Caco-2 (cell line): ENCODE data around the gene PBX4. TPM values are rescaled to one million over a fixed set of nuclear protein-coding genes. Genes with fewer than 3 reads are reported as not detected.

Experiments used
- BruUV-seq: library from RNA; stranded (reverse); fragments of 400-500 nt; replicated peaks from 2 replicates; lab custom pipeline; 2021; lab: Mats Ljungman, UMichigan
- CTCF ChIA-PET: fragments of 300-600 bp; sonication (Branson Sonifier 250); formaldehyde crosslinking; loops from one replicate; lab custom pipeline; 2022; ENCODE audit warnings: antibody characterized with exemption; lab: Charles Lee
- POLR2A ChIA-PET: fragments of 300-600 bp; sonication (Branson Sonifier 250); formaldehyde crosslinking; loops from one replicate; lab custom pipeline; 2022; ENCODE audit warnings: antibody characterized with exemption; lab: Charles Lee
- DNase-seq, 2 experiments: peaks; one replicate each; pipeline versions ENCODE4 v3.0.0 to v3.0.0-alpha.2; 2020 to 2022
- H3K27me3 ChIP-seq: replicated peaks from 2 replicates; pipeline ENCODE4 v1.6.0; 2011; ENCODE audit warnings: low read length; ENCODE audit not compliant: control insufficient read depth, insufficient read depth
- H3K36me3 ChIP-seq: 2 replicates; pipeline ENCODE4 v1.5.1; 2011; ENCODE audit warnings: low read length; ENCODE audit not compliant: control insufficient read depth, insufficient read depth
- H3K4me1 ChIP-seq: fragments of 250-450 bp; sonication (Bioruptor Pico); 2 replicates; pipeline ENCODE4 v1.5.1; 2020; ENCODE audit warnings: mild to moderate bottlenecking
- H3K4me3 ChIP-seq: 2 replicates; pipeline ENCODE4 v1.5.1; 2011; ENCODE audit warnings: low read depth, mild to moderate bottlenecking, control low read depth, low read length
- H3K9me3 ChIP-seq: fragments of 250-450 bp; sonication (Bioruptor Pico); 2 replicates; pipeline ENCODE4 v1.5.1; 2020; ENCODE audit warnings: mild to moderate bottlenecking, moderate library complexity
- H3K27ac Mint-ChIP-seq: one replicate; pipeline ENCODE4 v1.8.0; 2022; ENCODE audit warnings: mixed read lengths; ENCODE audit not compliant: unreplicated experiment
- H3K27me3 Mint-ChIP-seq: one replicate; pipeline ENCODE4 v1.8.0; 2022; ENCODE audit warnings: mixed read lengths; ENCODE audit not compliant: insufficient read depth, unreplicated experiment
- H3K36me3 Mint-ChIP-seq: one replicate; pipeline ENCODE4 v1.8.0; 2022; ENCODE audit warnings: mild to moderate bottlenecking, mixed read lengths; ENCODE audit not compliant: insufficient read depth, unreplicated experiment
- H3K4me1 Mint-ChIP-seq: one replicate; pipeline ENCODE4 v1.8.0; 2022; ENCODE audit warnings: low read depth, mixed read lengths; ENCODE audit not compliant: unreplicated experiment
- H3K4me3 Mint-ChIP-seq: one replicate; pipeline ENCODE4 v1.8.0; 2022; ENCODE audit warnings: mild to moderate bottlenecking, moderate library complexity, mixed read lengths; ENCODE audit not compliant: unreplicated experiment
- H3K9me3 Mint-ChIP-seq: one replicate; pipeline ENCODE4 v1.8.0; 2022; ENCODE audit warnings: mixed read lengths; ENCODE audit not compliant: unreplicated experiment
- intact Hi-C: fragments of 100-400 bp; cut with micrococcal nuclease; formaldehyde crosslinking; loops from one replicate; pipeline ENCODE4 v1.10.0; 2022; ENCODE audit not compliant: unreplicated experiment
- total RNA-seq: library from RNA; stranded (reverse); gene quantifications from 2 replicates; pipeline ENCODE4 v1.2.3, GENCODE V29; 2022
- TF ChIP-seq, protein P1 (sequence below), 2 experiments: fragments of 200-600 bp in 1 of 2; IDR thresholded peaks; 1 replicate in 1 of 2; 2 replicates in 1 of 2; pipeline versions ENCODE4 v1.5.1 to v1.8.0; 2011 to 2022; ENCODE audit warnings: antibody characterized with exemption in 1 of 2, control low read depth in 1 of 2, inconsistent platforms in 1 of 2, low read depth in 1 of 2, low read length in 1 of 2, mild to moderate bottlenecking in 1 of 2, moderate library complexity in 1 of 2; ENCODE audit not compliant: insufficient read depth in 1 of 2, severe bottlenecking in 1 of 2, unreplicated experiment in 1 of 2

Gene PBX4
- total RNA-seq, 1 experiment from 2014 or later, result 3.5 TPM

- Mint-ChIP-seq H3K9me3 (no peaks in the 10 kb centered on the region), H3K4me1 (peaks cover 6% of the 10 kb centered on the region), H3K27me3 (no peaks in the 10 kb centered on the region), H3K4me3 (no peak overlapping the region), H3K36me3 (peaks cover 8% of the 10 kb centered on the region), H3K27ac (no peak overlapping the region)
- BruUV-seq, result no TSS peak
- POLR2A ChIA-PET, result no interaction called here
- intact Hi-C loops, result no loop called here
- Histone ChIP-seq H3K4me3 (no peak overlapping the region), H3K9me3 (no peaks in the 10 kb centered on the region), H3K4me1 (no peaks in the 10 kb centered on the region), H3K36me3 (no peaks in the 10 kb centered on the region), H3K27me3 (no peaks in the 10 kb centered on the region)
- peak; percentile 48 to 70 for DNase-seq
- CTCF ChIA-PET, result interaction anchor here (0.7 kb wide), 1 partner anchor 31 kb away, joined by 5 read pairs; no protein-coding TSS in a partner anchor
- TF ChIP-seq, protein P1, sequence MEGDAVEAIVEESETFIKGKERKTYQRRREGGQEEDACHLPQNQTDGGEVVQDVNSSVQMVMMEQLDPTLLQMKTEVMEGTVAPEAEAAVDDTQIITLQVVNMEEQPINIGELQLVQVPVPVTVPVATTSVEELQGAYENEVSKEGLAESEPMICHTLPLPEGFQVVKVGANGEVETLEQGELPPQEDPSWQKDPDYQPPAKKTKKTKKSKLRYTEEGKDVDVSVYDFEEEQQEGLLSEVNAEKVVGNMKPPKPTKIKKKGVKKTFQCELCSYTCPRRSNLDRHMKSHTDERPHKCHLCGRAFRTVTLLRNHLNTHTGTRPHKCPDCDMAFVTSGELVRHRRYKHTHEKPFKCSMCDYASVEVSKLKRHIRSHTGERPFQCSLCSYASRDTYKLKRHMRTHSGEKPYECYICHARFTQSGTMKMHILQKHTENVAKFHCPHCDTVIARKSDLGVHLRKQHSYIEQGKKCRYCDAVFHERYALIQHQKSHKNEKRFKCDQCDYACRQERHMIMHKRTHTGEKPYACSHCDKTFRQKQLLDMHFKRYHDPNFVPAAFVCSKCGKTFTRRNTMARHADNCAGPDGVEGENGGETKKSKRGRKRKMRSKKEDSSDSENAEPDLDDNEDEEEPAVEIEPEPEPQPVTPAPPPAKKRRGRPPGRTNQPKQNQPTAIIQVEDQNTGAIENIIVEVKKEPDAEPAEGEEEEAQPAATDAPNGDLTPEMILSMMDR (IDR thresholded peaks at IDR 0.05; ENCODE audit: insufficient read depth in 1 of 2, low read depth in 1 of 2, low read length in 1 of 2, severe bottlenecking in 1 of 2, unreplicated experiment in 1 of 2), result no peak
Measured at GRCh38 chr19:19540715-19541515, 77.6 kb downstream of the PBX4 start.

DNA sequence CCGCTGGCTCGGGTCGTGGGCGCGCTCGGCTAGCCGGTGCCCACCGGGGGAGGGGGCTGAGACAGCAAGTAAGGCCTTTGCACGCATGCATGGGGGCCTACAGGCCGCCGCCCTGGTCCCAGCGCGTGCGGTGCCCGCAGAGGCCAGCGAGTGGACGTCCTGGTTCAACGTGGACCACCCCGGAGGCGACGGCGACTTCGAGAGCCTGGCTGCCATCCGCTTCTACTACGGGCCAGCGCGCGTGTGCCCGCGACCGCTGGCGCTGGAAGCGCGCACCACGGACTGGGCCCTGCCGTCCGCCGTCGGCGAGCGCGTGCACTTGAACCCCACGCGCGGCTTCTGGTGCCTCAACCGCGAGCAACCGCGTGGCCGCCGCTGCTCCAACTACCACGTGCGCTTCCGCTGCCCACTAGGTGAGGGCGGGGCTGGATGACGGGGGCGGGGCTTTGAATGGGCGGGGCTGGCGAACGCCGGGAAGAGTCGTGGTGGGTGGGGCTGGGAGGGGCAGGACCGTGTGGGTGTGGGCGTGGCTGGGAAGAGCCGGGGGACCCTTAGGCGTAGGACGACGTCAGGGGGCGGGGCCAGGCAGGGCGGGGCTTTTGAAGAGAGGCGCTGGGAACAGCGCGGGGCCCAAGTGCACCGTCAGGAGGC is 78.3 kb downstream of the PBX4 start:
- TF ChIP-seq, protein P1 (IDR thresholded peaks at IDR 0.05; ENCODE audit: insufficient read depth in 1 of 2, low read depth in 1 of 2, low read length in 1 of 2, severe bottlenecking in 1 of 2, unreplicated experiment in 1 of 2), result no peak
- POLR2A ChIA-PET, result no interaction called here

GRCh38 chr19:19539698-19540063 is 78.8 kb downstream of the PBX4 start:
- H3K27ac Mint-ChIP-seq, result no peak overlapping the region
- peaks cover 6% of the 10 kb centered on the region for H3K4me1 Mint-ChIP-seq
- no peaks in the 10 kb centered on the region for H3K4me1 ChIP-seq
- H3K9me3 Mint-ChIP-seq, result no peaks in the 10 kb centered on the region
- no peak overlapping the region for H3K4me3 ChIP-seq
- H3K4me3 Mint-ChIP-seq, result no peak overlapping the region
- DNase-seq, result no peak
- BruUV-seq, result no TSS peak
- intact Hi-C loops, result no loop called here
- no peaks in the 10 kb centered on the region for H3K27me3 ChIP-seq
- H3K36me3 ChIP-seq, result no peaks in the 10 kb centered on the region
- TF ChIP-seq, protein P1 (IDR thresholded peaks at IDR 0.05; ENCODE audit: insufficient read depth in 1 of 2, low read depth in 1 of 2, low read length in 1 of 2, severe bottlenecking in 1 of 2, unreplicated experiment in 1 of 2), result no peak
- POLR2A ChIA-PET, result no interaction called here
- CTCF ChIA-PET, result no interaction called here
- peaks cover 10% of the 10 kb centered on the region for H3K36me3 Mint-ChIP-seq
- no peaks in the 10 kb centered on the region for H3K27me3 Mint-ChIP-seq
- no peaks in the 10 kb centered on the region for H3K9me3 ChIP-seq

More for the DNA sequence above, 78.3 kb downstream of the PBX4 start:
- no peak overlapping the region for H3K27ac Mint-ChIP-seq
- no peak overlapping the region for H3K4me3 Mint-ChIP-seq
- CTCF ChIA-PET, result interaction anchor here (0.7 kb wide), 1 partner anchor 31 kb away, joined by 5 read pairs; no protein-coding TSS in a partner anchor
- DNase-seq, result no peak
- intact Hi-C loops, result no loop called here
- BruUV-seq, result no TSS peak
- H3K4me1 Mint-ChIP-seq, result peaks cover 6% of the 10 kb centered on the region
- H3K4me3 ChIP-seq, result no peak overlapping the region
- H3K27me3 ChIP-seq, result no peaks in the 10 kb centered on the region
- H3K9me3 Mint-ChIP-seq, result no peaks in the 10 kb centered on the region
- H3K36me3 Mint-ChIP-seq, result peaks cover 10% of the 10 kb centered on the region
- no peaks in the 10 kb centered on the region for H3K36me3 ChIP-seq
- H3K4me1 ChIP-seq, result no peaks in the 10 kb centered on the region
- H3K9me3 ChIP-seq, result no peaks in the 10 kb centered on the region
- H3K27me3 Mint-ChIP-seq, result no peaks in the 10 kb centered on the region
